Neural cell (in vitro differentiated cells): ENCODE measurements around the gene PIGM. TPM values are rescaled to one million over a fixed set of nuclear protein-coding genes. Genes with fewer than 3 reads are reported as not detected.

Experiments
- H2AFZ ChIP-seq: fragments of 200-600, 300-800 bp; sonication (generic), shearing (Covaris generic); 2 replicates; pipeline ENCODE4 v1.6.0; 2014; ENCODE audit warnings: low read depth, mild to moderate bottlenecking, antibody characterized with exemption, low read length, moderate library complexity
- H3F3A ChIP-seq: fragments of 200-600 bp; shearing (Covaris generic); 2 replicates; pipeline ENCODE4 v1.6.1; 2016; ENCODE audit warnings: mild to moderate bottlenecking, moderate library complexity, mixed read lengths, antibody characterized with exemption, low read length; ENCODE audit not compliant: insufficient read depth, poor library complexity, severe bottlenecking
- H3K27ac ChIP-seq: fragments of 200-600, 300-800 bp; sonication (generic), shearing (Covaris generic); 2 replicates; pipeline ENCODE4 v1.5.1; 2014; ENCODE audit warnings: mild to moderate bottlenecking, low read length, moderate library complexity
- H3K27me3 ChIP-seq: fragments of 300-800, 200-600 bp; sonication (generic), shearing (Covaris generic); 2 replicates; pipeline ENCODE4 v1.6.0; 2014; ENCODE audit warnings: mild to moderate bottlenecking, low read depth, low read length, moderate library complexity; ENCODE audit not compliant: insufficient read depth
- H3K36me3 ChIP-seq: fragments of 300-800, 200-600 bp; sonication (generic), shearing (Covaris generic); 2 replicates; pipeline ENCODE4 v1.5.1; 2014; ENCODE audit warnings: mild to moderate bottlenecking, antibody characterized with exemption, low read length, moderate library complexity; ENCODE audit not compliant: insufficient read depth
- H3K4me2 ChIP-seq: fragments of 300-800, 200-600 bp; sonication (generic), shearing (Covaris generic); 2 replicates; pipeline ENCODE4 v1.6.0; 2014; ENCODE audit warnings: mild to moderate bottlenecking, low read length
- H3K4me3 ChIP-seq: fragments of 300-800, 200-600 bp; sonication (generic), shearing (Covaris generic); 2 replicates; pipeline ENCODE4 v1.5.1; 2014; ENCODE audit warnings: mild to moderate bottlenecking, low read length, moderate library complexity
- H3K79me2 ChIP-seq: fragments of 200-600 bp; shearing (Covaris generic); replicated peaks from 2 replicates; pipeline ENCODE4 v1.6.0; 2014; ENCODE audit warnings: mild to moderate bottlenecking, low read length, moderate library complexity; ENCODE audit not compliant: insufficient read depth
- H3K9ac ChIP-seq: fragments of 300-800, 200-600 bp; sonication (generic), shearing (Covaris generic); 2 replicates; pipeline ENCODE4 v1.6.1; 2016; ENCODE audit warnings: mild to moderate bottlenecking, low read length, mixed read lengths
- H3K9me2 ChIP-seq: fragments of 200-600 bp; shearing (Covaris generic); 2 replicates; pipeline ENCODE4 v1.6.1; 2016; ENCODE audit warnings: mild to moderate bottlenecking, low read length, mixed read lengths; ENCODE audit not compliant: insufficient read depth
- H3K9me3 ChIP-seq: fragments of 200-600, 300-800 bp; sonication (generic), shearing (Covaris generic); 2 replicates; pipeline ENCODE4 v1.6.1; 2016; ENCODE audit warnings: mild to moderate bottlenecking, mixed run types, low read length, moderate library complexity, mixed read lengths
- H4K20me1 ChIP-seq: fragments of 200-600 bp; shearing (Covaris generic); 2 replicates; pipeline ENCODE4 v1.6.1; 2016; ENCODE audit warnings: mild to moderate bottlenecking, mixed run types; ENCODE audit not compliant: insufficient read depth
- CTCF ChIP-seq: fragments of 450-650 bp; IDR thresholded peaks from 2 replicates; pipeline ENCODE4 v1.5.1; 2014; ENCODE audit warnings: antibody characterized with exemption, mild to moderate bottlenecking, moderate library complexity; ENCODE audit not compliant: poor library complexity, severe bottlenecking
- EP300 ChIP-seq: fragments of 450-650 bp; conservative IDR thresholded peaks from 2 replicates; pipeline ENCODE4 v1.6.1; 2014; ENCODE audit warnings: antibody characterized with exemption, mild to moderate bottlenecking, moderate library complexity; ENCODE audit not compliant: poor library complexity, severe bottlenecking
- EZH2 ChIP-seq: fragments of 200-600, 300-800 bp; shearing (Covaris generic), sonication (generic); IDR thresholded peaks from 2 replicates; pipeline ENCODE4 v1.6.1; 2014; ENCODE audit warnings: antibody characterized with exemption, low read length, borderline replicate concordance, mild to moderate bottlenecking; ENCODE audit not compliant: insufficient read depth, poor library complexity, severe bottlenecking
- MXI1 ChIP-seq: fragments of 450-650 bp; conservative IDR thresholded peaks from 2 replicates; pipeline ENCODE4 v1.6.1; 2014; ENCODE audit warnings: antibody characterized with exemption, mild to moderate bottlenecking; ENCODE audit not compliant: poor library complexity, severe bottlenecking
- POLR2AphosphoS5 ChIP-seq: IDR thresholded peaks from 2 replicates; pipeline ENCODE4 v1.6.1; 2012
- RAD21 ChIP-seq: fragments of 450-650 bp; conservative IDR thresholded peaks from 2 replicates; pipeline ENCODE4 v1.6.1; 2014; ENCODE audit warnings: antibody characterized with exemption, mild to moderate bottlenecking, moderate library complexity
- REST ChIP-seq: IDR thresholded peaks from 2 replicates; pipeline ENCODE4 v1.6.1; 2012; ENCODE audit warnings: borderline replicate concordance
- SMC3 ChIP-seq: fragments of 450-650 bp; conservative IDR thresholded peaks from 2 replicates; pipeline ENCODE4 v1.6.1; 2014; ENCODE audit warnings: antibody characterized with exemption, mild to moderate bottlenecking, moderate library complexity; ENCODE audit not compliant: poor library complexity
- TAF1 ChIP-seq: IDR thresholded peaks from 2 replicates; pipeline ENCODE4 v1.6.1; 2012; ENCODE audit warnings: low read depth
- polyA plus RNA-seq: library from polyadenylated mRNA; depleted of rRNA; stranded (reverse); fragments of >200 nt; gene quantifications from 2 replicates; pipeline ENCODE4 v1.2.3, GENCODE V29; 2014

PIGM gene
- polyA plus RNA-seq, 1 donor from 2014 or later: 3.8 TPM

GRCh38 chr1:160043543-160043942 lies 11.8 kb upstream of the PIGM start:
- H3K9me3 ChIP-seq: no peaks in the 10 kb centered on the region
- H3F3A ChIP-seq: no peaks in the 10 kb centered on the region
- H4K20me1 ChIP-seq: no peaks in the 10 kb centered on the region
- no peaks in the 10 kb centered on the region for H3K79me2 ChIP-seq
- no peak overlapping the region for H3K9ac ChIP-seq
- no peaks in the 10 kb centered on the region for H3K36me3 ChIP-seq
- H3K27ac ChIP-seq: no peak overlapping the region
- H2AFZ ChIP-seq: no peak overlapping the region
- no peak for TF ChIP-seq RAD21
- H3K27me3 ChIP-seq: no peaks in the 10 kb centered on the region
- no peak overlapping the region for H3K4me3 ChIP-seq
- H3K9me2 ChIP-seq: no peaks in the 10 kb centered on the region
- no peak overlapping the region for H3K4me2 ChIP-seq

- Histone ChIP-seq H3K36me3 (no peaks in the 10 kb centered on the region), H3K79me2 (no peaks in the 10 kb centered on the region), H3K9me2 (no peaks in the 10 kb centered on the region), H3K9ac (no peak overlapping the region), H3K27ac (no peak overlapping the region), H4K20me1 (no peaks in the 10 kb centered on the region), H3F3A (no peaks in the 10 kb centered on the region), H2AFZ (no peak overlapping the region), H3K27me3 (no peaks in the 10 kb centered on the region), H3K9me3 (no peaks in the 10 kb centered on the region), H3K4me2 (no peak overlapping the region), H3K4me3 (no peak overlapping the region)
- TF ChIP-seq CTCF (no peak), SMC3 (no peak), EZH2 (no peak), REST (no peak), EP300 (no peak), TAF1 (no peak), RAD21 (no peak), POLR2AphosphoS5 (no peak), MXI1 (no peak)
These were observed 8.7 kb upstream of the PIGM start for GRCh38 chr1:160040476-160040875.
